Activated naive CD4-positive, alpha-beta T cell treated with anti-CD3 and anti-CD28 coated beads, Interleukin-2, amount 10 ng/mL, durations not matched to agents 7 days and 5 days (primary cell): ENCODE results near the gene UROS.

ENCODE experiments used
- CTCF ChIA-PET: fragments of 350-600 bp; sonication (Branson Sonifier 250); formaldehyde crosslinking; loops from one replicate; lab custom pipeline; 2021; ENCODE audit warnings: antibody characterized with exemption; lab: Charles Lee
- DNase-seq: peaks from one replicate; pipeline ENCODE4 v3.0.0-alpha.2; 2020
- H3K27ac Mint-ChIP-seq: one replicate; pipeline ENCODE4 v1.8.0; 2021; ENCODE audit warnings: mild to moderate bottlenecking, moderate library complexity, mixed read lengths
- H3K27me3 Mint-ChIP-seq: one replicate; pipeline ENCODE4 v1.8.0; 2021; ENCODE audit warnings: mild to moderate bottlenecking, mixed read lengths
- H3K36me3 Mint-ChIP-seq: one replicate; pipeline ENCODE4 v1.8.0; 2021; ENCODE audit warnings: mixed read lengths
- H3K4me1 Mint-ChIP-seq: one replicate; pipeline ENCODE4 v1.8.0; 2021; ENCODE audit warnings: mixed read lengths
- H3K4me3 Mint-ChIP-seq: one replicate; pipeline ENCODE4 v1.8.0; 2021; ENCODE audit warnings: mild to moderate bottlenecking, moderate library complexity, mixed read lengths
- H3K9me3 Mint-ChIP-seq: one replicate; pipeline ENCODE4 v1.8.0; 2021; ENCODE audit warnings: mixed read lengths

The UROS gene

GRCh38 chr10:125772864-125773180, 50.2 kb downstream of the UROS start:
- H3K4me3 Mint-ChIP-seq = no peak overlapping the region
- no peaks in the 10 kb centered on the region for H3K4me1 Mint-ChIP-seq
- CTCF ChIA-PET = no interaction called here
- H3K27me3 Mint-ChIP-seq = peaks cover 12% of the 10 kb centered on the region
- no peaks in the 10 kb centered on the region for H3K36me3 Mint-ChIP-seq
- DNase-seq = no peak
- H3K9me3 Mint-ChIP-seq = no peaks in the 10 kb centered on the region
- no peak overlapping the region for H3K27ac Mint-ChIP-seq

DNA sequence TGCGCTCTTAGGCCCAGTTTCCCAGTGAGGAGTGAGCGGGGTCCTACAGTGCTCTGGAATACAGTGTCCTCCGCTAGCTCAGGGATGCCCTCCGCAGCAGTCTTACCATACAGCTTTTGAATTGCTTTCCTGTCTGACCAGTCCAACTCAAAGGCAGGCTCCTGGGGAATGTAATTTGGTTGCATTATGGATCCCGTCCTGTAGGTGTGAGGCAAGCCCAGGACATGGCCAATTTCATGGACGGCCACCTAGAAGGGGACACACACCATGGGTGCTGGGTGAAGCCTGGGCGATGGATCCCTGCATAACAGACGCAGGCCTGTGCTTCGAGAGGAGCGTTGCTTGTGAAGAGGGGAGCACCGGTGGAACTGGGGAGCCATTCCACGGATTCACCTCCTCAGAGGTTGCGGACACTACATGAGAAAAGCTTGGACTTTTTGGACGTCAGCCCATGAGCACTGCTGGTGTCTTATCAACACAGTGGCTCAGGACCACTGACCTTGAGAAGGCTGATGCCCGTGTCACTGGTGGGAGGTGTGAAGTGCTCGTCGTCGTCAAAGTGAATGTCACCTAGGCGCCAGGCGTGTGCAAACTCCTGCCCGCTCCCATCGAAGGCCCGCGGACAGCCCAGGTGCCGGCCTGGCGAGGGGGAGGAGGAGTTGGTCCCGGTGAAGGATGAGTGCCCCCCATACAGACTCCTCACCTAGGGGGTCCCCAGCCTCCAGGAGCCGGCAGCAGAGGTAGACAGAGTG, 50.8 kb downstream of the UROS start:
- Mint-ChIP-seq H3K27me3 (peaks cover 7% of the 10 kb centered on the region), H3K27ac (no peak overlapping the region), H3K4me3 (no peak overlapping the region), H3K4me1 (no peaks in the 10 kb centered on the region), H3K36me3 (no peaks in the 10 kb centered on the region), H3K9me3 (no peaks in the 10 kb centered on the region)
- CTCF ChIA-PET = interaction anchor here (0.7 kb wide), 1 partner anchor 58 kb away, joined by 3 read pairs; no protein-coding TSS in a partner anchor
- no peak for DNase-seq

- peaks cover 4% of the 10 kb centered on the region for H3K27me3 Mint-ChIP-seq
- CTCF ChIA-PET = no interaction called here
- peaks cover 8% of the 10 kb centered on the region for H3K36me3 Mint-ChIP-seq
Observed at GRCh38 chr10:125770844-125771243, 52.2 kb downstream of the UROS start.

GRCh38 chr10:125769175-125769574, 53.9 kb downstream of the UROS start:
- H3K9me3 Mint-ChIP-seq = no peaks in the 10 kb centered on the region
- no peak for DNase-seq
- CTCF ChIA-PET = no interaction called here
- no peak overlapping the region for H3K4me3 Mint-ChIP-seq
- H3K27me3 Mint-ChIP-seq = no peaks in the 10 kb centered on the region
- no peak overlapping the region for H3K27ac Mint-ChIP-seq
- H3K4me1 Mint-ChIP-seq = no peaks in the 10 kb centered on the region
- peaks cover 17% of the 10 kb centered on the region for H3K36me3 Mint-ChIP-seq

More at GRCh38 chr10:125770844-125771243, 52.2 kb downstream of the UROS start:
- no peaks in the 10 kb centered on the region for H3K4me1 Mint-ChIP-seq
- H3K9me3 Mint-ChIP-seq = no peaks in the 10 kb centered on the region
- H3K4me3 Mint-ChIP-seq = no peak overlapping the region
- DNase-seq = no peak
- H3K27ac Mint-ChIP-seq = no peak overlapping the region

- H3K9me3 Mint-ChIP-seq = no peaks in the 10 kb centered on the region
- no peaks in the 10 kb centered on the region for H3K4me1 Mint-ChIP-seq
- no peak overlapping the region for H3K4me3 Mint-ChIP-seq
- H3K27me3 Mint-ChIP-seq = no peaks in the 10 kb centered on the region
- H3K36me3 Mint-ChIP-seq = peaks cover 21% of the 10 kb centered on the region
- no peak overlapping the region for H3K27ac Mint-ChIP-seq
- CTCF ChIA-PET = no interaction called here
- no peak for DNase-seq
Observed at GRCh38 chr10:125768219-125768855, 54.7 kb downstream of the UROS start.

DNA sequence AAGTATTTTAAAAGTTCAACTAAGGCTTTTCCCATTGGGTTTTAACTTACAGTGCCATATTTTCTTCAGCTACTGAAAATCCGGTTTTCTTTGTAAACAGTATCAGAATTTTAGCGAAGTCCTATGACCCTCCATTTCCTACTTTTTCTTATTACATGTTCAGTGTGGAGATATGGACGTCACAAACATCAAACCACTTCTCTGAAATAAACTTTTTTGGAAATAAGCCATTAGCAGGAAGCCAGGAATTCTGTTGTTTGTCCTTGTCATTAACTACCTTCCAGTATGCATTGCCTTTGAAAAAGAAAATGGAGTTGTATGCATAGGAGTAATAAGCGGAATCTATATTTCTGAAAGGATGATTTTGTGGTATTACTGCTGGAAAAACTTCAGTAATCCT, 56.5 kb downstream of the UROS start:
- CTCF ChIA-PET = no interaction called here
- Mint-ChIP-seq H3K27ac (no peak overlapping the region), H3K4me1 (no peaks in the 10 kb centered on the region), H3K9me3 (no peaks in the 10 kb centered on the region), H3K27me3 (no peaks in the 10 kb centered on the region), H3K4me3 (no peak overlapping the region), H3K36me3 (peaks cover 30% of the 10 kb centered on the region)
- no peak for DNase-seq

DNA sequence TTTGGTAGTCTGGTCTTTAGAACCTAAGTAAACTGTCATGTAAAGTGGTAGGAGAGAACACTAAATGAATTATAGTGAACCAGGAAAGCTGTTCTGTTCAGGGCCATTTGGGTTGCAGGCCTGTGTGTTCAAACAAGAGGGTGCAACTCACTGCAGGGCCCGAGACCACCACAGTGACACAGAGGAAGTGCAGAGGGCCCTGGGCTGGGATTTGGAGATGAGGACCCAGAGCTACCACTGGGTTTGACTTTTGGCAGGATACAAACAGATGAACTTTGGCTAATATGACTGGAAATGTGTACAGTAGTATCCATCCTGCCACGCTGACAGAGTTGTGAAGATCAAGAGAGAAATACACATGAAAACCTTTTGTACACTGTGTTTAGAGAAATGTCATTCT, 57.2 kb downstream of the UROS start:
- no peak overlapping the region for H3K27ac Mint-ChIP-seq

DNA sequence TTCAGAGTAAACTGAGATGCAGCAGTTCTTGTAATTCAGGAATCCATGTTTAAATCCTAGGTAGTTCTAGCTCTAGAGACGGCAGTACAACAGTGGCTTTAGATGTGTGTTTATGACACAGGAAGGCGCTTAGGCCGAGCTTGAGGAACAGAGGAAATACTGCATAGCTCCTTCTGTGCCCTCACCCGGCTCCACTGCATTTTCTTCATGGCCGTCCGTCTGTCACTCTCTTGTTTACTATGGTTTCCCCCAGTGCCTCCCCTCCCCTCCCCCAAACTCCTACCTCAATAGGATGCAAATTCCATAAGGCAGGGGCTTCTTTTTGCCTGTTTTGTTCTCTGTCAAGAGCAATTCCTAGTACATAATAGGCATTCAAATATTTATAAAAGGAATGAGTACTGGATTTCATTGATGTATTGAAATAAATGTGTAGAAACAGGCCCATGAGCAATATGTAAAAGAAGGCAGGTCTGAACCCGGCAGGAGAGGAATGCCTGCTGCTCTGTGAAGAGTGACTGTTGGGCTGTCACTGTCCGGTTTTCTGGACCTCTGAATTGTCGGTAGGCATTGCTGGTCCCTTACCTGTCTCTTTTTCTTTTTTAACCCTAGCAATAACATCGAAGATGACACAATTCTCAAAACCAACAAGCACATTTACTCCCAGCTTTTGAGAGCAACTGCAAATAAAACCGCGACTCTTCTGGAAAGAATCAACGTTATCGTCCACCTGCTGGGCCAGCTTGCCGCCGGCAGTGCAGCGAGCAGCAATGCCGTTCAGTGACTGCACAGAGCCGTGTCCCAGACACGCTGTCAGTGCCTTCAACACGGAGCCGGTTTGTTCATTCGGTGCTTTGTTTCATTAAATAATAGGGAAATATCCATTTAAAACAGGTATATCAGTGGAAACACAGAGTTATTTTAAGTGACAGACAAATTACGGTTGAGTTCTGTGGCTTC, 60.1 kb downstream of the UROS start:
- Mint-ChIP-seq H3K27ac (no peak overlapping the region), H3K4me1 (no peaks in the 10 kb centered on the region), H3K9me3 (no peaks in the 10 kb centered on the region), H3K27me3 (no peaks in the 10 kb centered on the region), H3K4me3 (no peak overlapping the region), H3K36me3 (peaks cover 48% of the 10 kb centered on the region)
- CTCF ChIA-PET = interaction anchor here (1.1 kb wide), 1 partner anchor 28 kb away, joined by 3 read pairs; no protein-coding TSS in a partner anchor
- no peak for DNase-seq

More for the DNA sequence above, 57.2 kb downstream of the UROS start:
- CTCF ChIA-PET = no interaction called here
- Mint-ChIP-seq H3K4me3 (no peak overlapping the region), H3K9me3 (no peaks in the 10 kb centered on the region), H3K4me1 (no peaks in the 10 kb centered on the region), H3K36me3 (peaks cover 34% of the 10 kb centered on the region), H3K27me3 (no peaks in the 10 kb centered on the region)
- no peak for DNase-seq

DNA sequence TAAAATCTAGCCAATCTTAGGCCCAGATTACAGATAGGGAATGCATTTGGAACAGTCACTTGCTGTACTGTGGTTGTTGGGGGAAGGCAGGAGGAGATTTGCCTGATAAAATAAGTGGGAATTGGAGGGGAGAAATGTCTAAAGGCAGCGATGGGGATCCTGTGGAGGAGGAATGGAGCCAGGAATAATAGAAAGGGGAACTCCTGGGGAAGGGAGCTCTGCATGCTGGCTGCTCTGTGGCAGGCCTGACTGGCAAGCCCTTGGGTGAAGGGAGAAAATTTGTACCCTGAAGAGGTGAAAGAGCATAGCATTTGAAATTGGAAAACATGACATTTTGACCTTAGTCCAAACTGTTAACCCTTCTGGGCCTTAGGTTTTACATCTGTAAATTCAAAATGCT, 61.1 kb downstream of the UROS start:
- CTCF ChIA-PET = interaction anchor here (1.1 kb wide), 1 partner anchor 27 kb away, joined by 3 read pairs; no protein-coding TSS in a partner anchor
- no peak overlapping the region for H3K4me3 Mint-ChIP-seq

DNA sequence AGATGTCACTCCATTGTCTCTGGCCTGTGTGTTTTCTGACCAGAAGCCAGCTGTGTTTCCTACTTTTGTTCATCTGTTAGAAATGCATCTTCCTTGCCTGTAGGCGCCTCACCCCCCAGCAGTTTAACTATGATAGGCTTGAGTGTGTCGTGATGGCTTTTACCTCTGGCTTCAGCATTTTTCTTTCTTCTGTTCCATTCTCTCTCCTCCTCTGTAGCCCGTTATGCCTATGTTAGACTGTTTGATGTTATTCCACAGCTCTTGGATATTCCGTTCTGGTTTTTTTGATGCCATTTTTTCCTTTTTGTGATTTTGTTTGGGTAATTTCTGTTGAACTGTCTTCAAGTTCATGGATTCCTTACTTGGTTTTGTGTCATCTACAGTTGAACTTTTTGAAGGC, 65.3 kb downstream of the UROS start:
- H3K4me1 Mint-ChIP-seq = no peaks in the 10 kb centered on the region
- no peak overlapping the region for H3K27ac Mint-ChIP-seq
- H3K9me3 Mint-ChIP-seq = no peaks in the 10 kb centered on the region
- H3K36me3 Mint-ChIP-seq = peaks cover 56% of the 10 kb centered on the region
- DNase-seq = no peak
- no peak overlapping the region for H3K4me3 Mint-ChIP-seq
- no peaks in the 10 kb centered on the region for H3K27me3 Mint-ChIP-seq
- CTCF ChIA-PET = no interaction called here

More for the DNA sequence above, 61.1 kb downstream of the UROS start:
- H3K27me3 Mint-ChIP-seq = no peaks in the 10 kb centered on the region
- DNase-seq = no peak
- no peak overlapping the region for H3K27ac Mint-ChIP-seq
- no peaks in the 10 kb centered on the region for H3K4me1 Mint-ChIP-seq
- peaks cover 58% of the 10 kb centered on the region for H3K36me3 Mint-ChIP-seq
- H3K9me3 Mint-ChIP-seq = no peaks in the 10 kb centered on the region

DNA sequence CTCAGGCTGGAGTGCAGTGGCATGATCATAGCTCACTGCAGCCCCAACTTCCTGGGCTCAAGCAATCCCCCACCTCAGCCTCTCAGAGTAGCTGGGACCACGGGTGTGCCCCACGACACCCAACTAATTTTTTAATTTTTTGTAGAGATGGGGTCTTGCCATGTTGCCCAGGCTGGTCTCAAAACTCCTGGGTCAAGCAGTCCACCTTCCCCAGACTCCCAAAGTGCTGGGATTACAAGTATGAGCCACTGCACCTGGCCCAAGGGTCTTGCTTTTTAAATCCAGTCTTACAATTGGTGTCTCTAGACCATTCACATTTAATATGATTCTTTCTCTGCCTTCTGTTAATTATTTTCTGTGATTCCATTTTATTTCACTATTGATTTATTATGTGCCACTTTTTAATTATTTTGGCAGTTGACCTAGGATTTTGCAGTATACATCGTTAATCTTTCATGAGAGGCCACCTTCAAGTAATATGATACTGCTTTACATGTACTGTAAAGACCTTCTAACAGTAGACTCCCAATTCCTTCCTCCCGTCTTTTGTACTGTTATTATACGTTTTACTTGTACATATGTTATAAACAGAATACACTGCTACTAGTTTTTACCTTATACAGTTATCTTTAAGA, 66.1 kb downstream of the UROS start:
- Mint-ChIP-seq H3K4me1 (no peaks in the 10 kb centered on the region), H3K36me3 (peaks cover 54% of the 10 kb centered on the region), H3K9me3 (no peaks in the 10 kb centered on the region), H3K4me3 (no peak overlapping the region), H3K27ac (no peak overlapping the region), H3K27me3 (no peaks in the 10 kb centered on the region)
- CTCF ChIA-PET = no interaction called here
- DNase-seq = no peak

DNA sequence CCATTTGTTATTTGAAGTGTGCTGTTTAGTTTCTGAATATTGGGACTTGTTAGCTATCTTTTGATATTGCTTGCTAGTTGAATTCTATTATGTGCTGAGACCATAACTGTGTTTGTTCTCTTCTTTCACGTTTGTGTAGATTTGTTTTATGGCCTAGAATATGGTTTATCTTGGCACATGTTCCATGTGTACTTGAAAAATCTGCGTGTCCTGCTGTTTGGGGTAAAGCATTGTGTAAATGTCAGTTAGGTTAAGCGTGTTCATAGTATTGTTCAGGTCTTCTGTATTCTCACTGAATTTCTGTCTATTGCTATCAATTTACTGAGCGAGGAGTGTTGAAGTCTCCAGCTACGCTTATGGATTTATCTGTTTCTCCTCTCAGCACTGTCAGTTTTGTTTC, 66.9 kb downstream of the UROS start:
- Mint-ChIP-seq H3K4me3 (no peak overlapping the region), H3K9me3 (no peaks in the 10 kb centered on the region), H3K27me3 (no peaks in the 10 kb centered on the region), H3K27ac (no peak overlapping the region), H3K36me3 (peaks cover 57% of the 10 kb centered on the region), H3K4me1 (no peaks in the 10 kb centered on the region)
- CTCF ChIA-PET = no interaction called here
- DNase-seq = no peak

GRCh38 chr10:125747417-125747816, 75.6 kb downstream of the UROS start:
- Mint-ChIP-seq H3K4me1 (peaks cover 5% of the 10 kb centered on the region), H3K4me3 (no peak overlapping the region), H3K9me3 (no peaks in the 10 kb centered on the region), H3K36me3 (peaks cover 77% of the 10 kb centered on the region), H3K27ac (no peak overlapping the region), H3K27me3 (no peaks in the 10 kb centered on the region)
- no peak for DNase-seq
- CTCF ChIA-PET = no interaction called here

- CTCF ChIA-PET = no interaction called here
- Mint-ChIP-seq H3K4me1 (peaks cover 5% of the 10 kb centered on the region), H3K4me3 (no peak overlapping the region), H3K36me3 (peaks cover 73% of the 10 kb centered on the region), H3K27me3 (no peaks in the 10 kb centered on the region), H3K9me3 (no peaks in the 10 kb centered on the region), H3K27ac (no peak overlapping the region)
- DNase-seq = no peak
Observed at GRCh38 chr10:125744909-125745308, 78.1 kb downstream of the UROS start.
